Endodermal cell (in vitro differentiated cells): ENCODE data around the gene EFCAB11. TPM values are rescaled to one million over a fixed set of nuclear protein-coding genes. Genes with fewer than 3 reads are reported as not detected.

Experiments
- DNase-seq: peaks from one replicate; pipeline ENCODE4 v3.0.0-alpha.2; 2017
- H3K27ac ChIP-seq: 2 replicates; pipeline ENCODE4 v1.5.1; 2013; ENCODE audit warnings: mild to moderate bottlenecking, low read depth, low read length, moderate library complexity
- H3K27me3 ChIP-seq: 2 replicates; pipeline ENCODE4 v1.6.1; 2013; ENCODE audit warnings: mild to moderate bottlenecking, low read length, moderate library complexity; ENCODE audit not compliant: insufficient read depth, control insufficient read depth, poor library complexity, severe bottlenecking
- H3K36me3 ChIP-seq: 2 replicates; pipeline ENCODE4 v1.7.0; 2013; ENCODE audit warnings: mild to moderate bottlenecking, low read length, moderate library complexity; ENCODE audit not compliant: control insufficient read depth, insufficient read depth
- H3K4me1 ChIP-seq: one replicate; pipeline ENCODE4 v1.7.0; 2013; ENCODE audit warnings: low read length; ENCODE audit not compliant: control insufficient read depth, insufficient read depth
- H3K4me3 ChIP-seq: 2 replicates; pipeline ENCODE4 v1.5.1; 2013; ENCODE audit warnings: mild to moderate bottlenecking, low read length, moderate library complexity
- H3K9ac ChIP-seq: 2 replicates; pipeline ENCODE4 v1.6.1; 2013; ENCODE audit warnings: mild to moderate bottlenecking, low read length, moderate library complexity; ENCODE audit not compliant: poor library complexity, severe bottlenecking; ENCODE audit errors: extremely low read depth
- H3K9me3 ChIP-seq: 2 replicates; pipeline ENCODE4 v1.6.1; 2013; ENCODE audit warnings: mild to moderate bottlenecking, low read length, moderate library complexity; ENCODE audit not compliant: control insufficient read depth
- H3K27ac Mint-ChIP-seq: 2 replicates; pipeline ENCODE4 v1.8.0; 2020; ENCODE audit warnings: mixed read lengths
- H3K27me3 Mint-ChIP-seq: 2 replicates; pipeline ENCODE4 v1.8.0; 2021; ENCODE audit warnings: mild to moderate bottlenecking, mixed read lengths; ENCODE audit not compliant: insufficient read depth
- H3K36me3 Mint-ChIP-seq: 2 replicates; pipeline ENCODE4 v1.8.0; 2020; ENCODE audit warnings: low read depth, mixed read lengths
- H3K4me1 Mint-ChIP-seq: 2 replicates; pipeline ENCODE4 v1.8.0; 2020; ENCODE audit warnings: mixed read lengths
- H3K4me3 Mint-ChIP-seq: 2 replicates; pipeline ENCODE4 v1.8.0; 2020; ENCODE audit warnings: mild to moderate bottlenecking, moderate library complexity, mixed read lengths
- H3K9me3 Mint-ChIP-seq: 2 replicates; pipeline ENCODE4 v1.8.0; 2020; ENCODE audit warnings: mild to moderate bottlenecking, mixed read lengths
- WGBS, 2 experiments: methylation state at CpG; one replicate each; pipeline versions ENCODE4 v1.1.5 to v1.1.7; 2013; ENCODE audit warnings: missing lambda C conversion rate in 2 of 2, mixed read lengths in 1 of 2; ENCODE audit not compliant: insufficient coverage in 1 of 2, insufficient read length in 1 of 2; 5-methylcytosine and 5-hydroxymethylcytosine counted together
- total RNA-seq, 2 donors: library from RNA; stranded (reverse); fragmentation: NEBNext Ultra II Directional in 1 of 2; extraction: Animal tissue kit (Norgen Biotek cat#: 25700) in 1 of 2; gene quantifications; 2 replicates in 1 of 2; 3 replicates in 1 of 2; pipeline ENCODE4 v1.2.1, GENCODE V29; 2021
- TF ChIP-seq, protein P1 (sequence below): fragments of 200-600 bp; sonication (generic); conservative IDR thresholded peaks from 2 replicates; pipeline ENCODE4 v1.5.0; 2021; ENCODE audit warnings: antibody characterized with exemption, mild to moderate bottlenecking

Gene EFCAB11
- total RNA-seq, 2 donors from 2014 or later: 23.8 to 47.6 TPM

DNA sequence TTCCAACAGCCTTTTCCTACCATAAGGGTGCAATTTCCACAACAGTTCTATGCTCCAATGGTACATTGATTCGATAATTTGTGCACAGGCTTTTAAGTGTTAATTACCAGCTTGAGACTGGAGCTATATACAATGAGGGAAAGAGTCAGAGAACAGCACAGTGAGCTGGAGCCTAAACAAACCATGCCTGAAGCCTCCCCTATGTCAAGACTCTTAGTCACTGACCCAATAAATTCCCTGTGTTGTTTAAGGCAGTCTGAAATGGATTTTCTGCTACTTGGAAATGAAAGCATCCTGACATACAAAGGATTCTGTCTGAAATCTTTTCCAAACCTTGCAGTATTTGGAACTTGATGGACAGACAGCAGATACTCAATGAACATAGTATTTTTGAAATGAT is 149.0 kb downstream of the EFCAB11 start:
- H3K9me3 ChIP-seq: no peaks in the 10 kb centered on the region
- WGBS, 2 experiments: 100% methylated on average over 1 of the region's 1 CpG
- no peaks in the 10 kb centered on the region for H3K36me3 Mint-ChIP-seq
- H3K27me3 Mint-ChIP-seq: no peaks in the 10 kb centered on the region
- no peaks in the 10 kb centered on the region for H3K9me3 Mint-ChIP-seq
- H3K4me3 Mint-ChIP-seq: no peak overlapping the region
- H3K4me1 ChIP-seq: no peaks in the 10 kb centered on the region
- no peaks in the 10 kb centered on the region for H3K36me3 ChIP-seq
- H3K27me3 ChIP-seq: no peaks in the 10 kb centered on the region
- H3K9ac ChIP-seq: no peak overlapping the region
- DNase-seq: no peak
- TF ChIP-seq, protein P1, sequence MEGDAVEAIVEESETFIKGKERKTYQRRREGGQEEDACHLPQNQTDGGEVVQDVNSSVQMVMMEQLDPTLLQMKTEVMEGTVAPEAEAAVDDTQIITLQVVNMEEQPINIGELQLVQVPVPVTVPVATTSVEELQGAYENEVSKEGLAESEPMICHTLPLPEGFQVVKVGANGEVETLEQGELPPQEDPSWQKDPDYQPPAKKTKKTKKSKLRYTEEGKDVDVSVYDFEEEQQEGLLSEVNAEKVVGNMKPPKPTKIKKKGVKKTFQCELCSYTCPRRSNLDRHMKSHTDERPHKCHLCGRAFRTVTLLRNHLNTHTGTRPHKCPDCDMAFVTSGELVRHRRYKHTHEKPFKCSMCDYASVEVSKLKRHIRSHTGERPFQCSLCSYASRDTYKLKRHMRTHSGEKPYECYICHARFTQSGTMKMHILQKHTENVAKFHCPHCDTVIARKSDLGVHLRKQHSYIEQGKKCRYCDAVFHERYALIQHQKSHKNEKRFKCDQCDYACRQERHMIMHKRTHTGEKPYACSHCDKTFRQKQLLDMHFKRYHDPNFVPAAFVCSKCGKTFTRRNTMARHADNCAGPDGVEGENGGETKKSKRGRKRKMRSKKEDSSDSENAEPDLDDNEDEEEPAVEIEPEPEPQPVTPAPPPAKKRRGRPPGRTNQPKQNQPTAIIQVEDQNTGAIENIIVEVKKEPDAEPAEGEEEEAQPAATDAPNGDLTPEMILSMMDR: no peak
- no peaks in the 10 kb centered on the region for H3K4me1 Mint-ChIP-seq
- no peak overlapping the region for H3K27ac ChIP-seq
- no peak overlapping the region for H3K27ac Mint-ChIP-seq
- H3K4me3 ChIP-seq: no peak overlapping the region

DNA sequence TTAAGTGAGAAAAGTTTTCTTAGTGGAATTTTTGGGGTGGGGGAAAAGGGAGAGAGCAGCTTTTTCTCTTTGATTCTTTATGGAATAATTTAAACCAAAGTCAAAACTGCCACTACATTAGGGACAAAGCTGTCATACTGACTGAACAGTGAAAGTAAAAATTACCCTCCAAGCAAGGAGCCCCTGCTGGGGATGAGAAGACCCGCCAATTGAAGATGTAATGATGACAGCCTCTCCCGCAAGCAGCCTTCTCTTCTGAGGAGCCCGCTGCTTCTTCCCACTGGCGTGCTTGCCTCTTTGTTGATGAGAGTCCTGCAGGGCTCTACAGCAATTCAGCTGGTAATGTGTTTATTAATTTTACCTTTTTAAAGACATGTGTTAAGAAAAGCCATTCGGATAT is 151.0 kb downstream of the EFCAB11 start:
- no peak for DNase-seq
- Mint-ChIP-seq H3K27ac (no peak overlapping the region), H3K36me3 (no peaks in the 10 kb centered on the region), H3K9me3 (no peaks in the 10 kb centered on the region), H3K27me3 (no peaks in the 10 kb centered on the region), H3K4me1 (no peaks in the 10 kb centered on the region), H3K4me3 (no peak overlapping the region)
- Histone ChIP-seq H3K27ac (no peak overlapping the region), H3K36me3 (no peaks in the 10 kb centered on the region), H3K4me1 (no peaks in the 10 kb centered on the region), H3K9ac (no peak overlapping the region), H3K9me3 (no peaks in the 10 kb centered on the region), H3K27me3 (no peaks in the 10 kb centered on the region), H3K4me3 (no peak overlapping the region)
- 86 to 88% methylated on average over 2 to 5 of the region's 5 CpGs for WGBS, 2 experiments
- TF ChIP-seq, protein P1: no peak

DNA sequence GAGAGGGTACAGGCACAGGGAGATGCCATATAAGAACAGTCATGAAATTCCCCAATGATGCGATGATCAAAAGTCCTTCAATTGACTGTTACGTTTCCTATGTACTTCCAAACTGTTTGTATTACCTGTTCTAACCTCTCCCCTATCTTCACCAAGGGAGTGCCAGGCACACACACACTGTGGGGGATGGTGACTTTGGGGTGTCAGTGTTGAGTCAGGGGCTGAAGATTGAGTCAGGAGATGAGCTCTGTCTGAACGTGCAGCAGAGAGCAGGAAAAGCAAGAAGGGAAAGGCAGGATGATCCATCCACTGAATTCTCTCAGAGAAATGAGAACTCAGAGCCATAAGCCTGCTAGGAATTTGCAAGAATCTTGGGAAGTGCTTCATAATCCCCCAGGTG is 153.4 kb downstream of the EFCAB11 start:
- DNase-seq: no peak
- H3K4me1 ChIP-seq: no peaks in the 10 kb centered on the region
- Mint-ChIP-seq H3K27me3 (no peaks in the 10 kb centered on the region), H3K27ac (no peak overlapping the region), H3K9me3 (no peaks in the 10 kb centered on the region), H3K36me3 (peaks cover 2% of the 10 kb centered on the region), H3K4me1 (no peaks in the 10 kb centered on the region), H3K4me3 (no peak overlapping the region)
- no peaks in the 10 kb centered on the region for H3K36me3 ChIP-seq
- no peak overlapping the region for H3K4me3 ChIP-seq
- no peak overlapping the region for H3K9ac ChIP-seq
- WGBS, 2 experiments: 96 to 100% methylated on average over 2 to 3 of the region's 3 CpGs
- no peaks in the 10 kb centered on the region for H3K27me3 ChIP-seq
- H3K27ac ChIP-seq: no peak overlapping the region
- no peaks in the 10 kb centered on the region for H3K9me3 ChIP-seq
- TF ChIP-seq, protein P1: no peak
